Cardiac muscle cell (in vitro differentiated cells and primary cell): Measurements from ENCODE around the gene ALDH18A1. TPM values are rescaled to one million over a fixed set of nuclear protein-coding genes. Genes with fewer than 3 reads are reported as not detected.

ENCODE experiments used
- DNase-seq, 2 donors: peaks; one replicate each; pipeline versions ENCODE4 v3.0.0 to v3.0.0-alpha.2; 2010 to 2017; ENCODE audit warnings: low read depth in 1 of 2, low spot score in 1 of 2
- H3K27ac ChIP-seq: fragments of 200-600 bp; sonication (generic); 2 replicates; pipeline ENCODE4 v1.5.1; 2016
- H3K27me3 ChIP-seq: fragments of 200-600 bp; sonication (generic); 2 replicates; pipeline ENCODE4 v1.6.0; 2016; ENCODE audit warnings: control low read depth
- H3K36me3 ChIP-seq: fragments of 200-600 bp; sonication (generic); 2 replicates; pipeline ENCODE4 v1.5.1; 2016; ENCODE audit warnings: control low read depth
- H3K4me1 ChIP-seq: fragments of 200-600 bp; sonication (generic); 2 replicates; pipeline ENCODE4 v1.8.1; 2017; ENCODE audit warnings: low read depth, mild to moderate bottlenecking, mixed run types
- H3K4me3 ChIP-seq: fragments of 200-600 bp; sonication (generic); 2 replicates; pipeline ENCODE4 v1.5.1; 2016; ENCODE audit warnings: mild to moderate bottlenecking
- H3K9me3 ChIP-seq: fragments of 200-600 bp; sonication (generic); 2 replicates; pipeline ENCODE4 v1.5.1; 2017; ENCODE audit warnings: low read depth, mild to moderate bottlenecking, control low read depth
- polyA plus RNA-seq: library from polyadenylated mRNA; unstranded; fragments of >200 nt; fragmentation: Nextera tagmentation; extraction: Ambion mirVana; gene quantifications from 2 replicates; pipeline ENCODE4 v1.2.1, GENCODE V29; 2016
- total RNA-seq: library from RNA; depleted of rRNA; stranded (reverse); fragments of >200 nt; gene quantifications from 2 replicates; pipeline ENCODE4 v1.2.3, GENCODE V29; 2016
- TF ChIP-seq, protein P1 (sequence below): IDR thresholded peaks from 2 replicates; pipeline ENCODE4 v1.5.1; 2012; ENCODE audit warnings: low read depth, mild to moderate bottlenecking, low read length

ALDH18A1 gene
- total and polyA plus RNA-seq, 2 experiments from 2014 or later, result 40.4 to 49.3 TPM

DNA sequence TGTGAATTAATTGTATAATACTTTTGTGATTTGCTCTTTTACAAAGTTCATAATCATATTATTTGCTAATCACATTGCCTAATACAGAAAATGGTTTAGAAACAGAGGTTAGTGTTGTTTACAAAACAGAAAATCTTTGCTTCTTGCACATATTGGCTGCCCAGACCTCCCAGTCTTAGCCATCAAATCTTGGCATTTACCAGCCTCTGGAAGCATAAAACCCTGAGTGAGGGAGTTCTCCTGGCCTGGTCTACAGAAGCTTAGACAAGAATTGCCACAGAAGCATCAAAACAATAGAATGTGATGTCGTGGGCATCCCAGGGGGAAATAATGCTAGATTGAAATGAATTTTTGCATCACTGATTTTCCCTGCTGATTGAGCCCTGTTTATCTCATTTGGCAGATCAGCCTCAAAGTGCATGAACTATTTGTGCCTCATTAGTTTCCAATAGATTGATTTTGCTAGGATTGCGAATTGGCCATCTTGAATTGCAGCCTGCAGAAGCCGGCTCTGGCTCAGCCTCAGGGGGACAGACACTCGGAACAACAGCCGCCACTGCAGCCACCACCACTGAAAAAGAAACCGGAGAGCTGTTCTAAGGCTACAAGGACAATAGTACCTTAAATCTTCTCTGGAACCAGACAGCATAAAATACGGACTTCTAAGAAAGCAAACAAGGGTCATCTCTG, 84.2 kb downstream of the ALDH18A1 start:
- Histone ChIP-seq H3K36me3 (no peaks in the 10 kb centered on the region), H3K27ac (no peak overlapping the region), H3K9me3 (no peaks in the 10 kb centered on the region), H3K4me3 (no peak overlapping the region), H3K27me3 (no peaks in the 10 kb centered on the region), H3K4me1 (no peaks in the 10 kb centered on the region)
- TF ChIP-seq, protein P1, sequence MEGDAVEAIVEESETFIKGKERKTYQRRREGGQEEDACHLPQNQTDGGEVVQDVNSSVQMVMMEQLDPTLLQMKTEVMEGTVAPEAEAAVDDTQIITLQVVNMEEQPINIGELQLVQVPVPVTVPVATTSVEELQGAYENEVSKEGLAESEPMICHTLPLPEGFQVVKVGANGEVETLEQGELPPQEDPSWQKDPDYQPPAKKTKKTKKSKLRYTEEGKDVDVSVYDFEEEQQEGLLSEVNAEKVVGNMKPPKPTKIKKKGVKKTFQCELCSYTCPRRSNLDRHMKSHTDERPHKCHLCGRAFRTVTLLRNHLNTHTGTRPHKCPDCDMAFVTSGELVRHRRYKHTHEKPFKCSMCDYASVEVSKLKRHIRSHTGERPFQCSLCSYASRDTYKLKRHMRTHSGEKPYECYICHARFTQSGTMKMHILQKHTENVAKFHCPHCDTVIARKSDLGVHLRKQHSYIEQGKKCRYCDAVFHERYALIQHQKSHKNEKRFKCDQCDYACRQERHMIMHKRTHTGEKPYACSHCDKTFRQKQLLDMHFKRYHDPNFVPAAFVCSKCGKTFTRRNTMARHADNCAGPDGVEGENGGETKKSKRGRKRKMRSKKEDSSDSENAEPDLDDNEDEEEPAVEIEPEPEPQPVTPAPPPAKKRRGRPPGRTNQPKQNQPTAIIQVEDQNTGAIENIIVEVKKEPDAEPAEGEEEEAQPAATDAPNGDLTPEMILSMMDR, result no peak
- DNase-seq, result no peak

GRCh38 chr10:95571390-95571789, 85.1 kb downstream of the ALDH18A1 start:
- H3K9me3 ChIP-seq, result no peaks in the 10 kb centered on the region
- no peaks in the 10 kb centered on the region for H3K4me1 ChIP-seq
- H3K27me3 ChIP-seq, result no peaks in the 10 kb centered on the region
- no peak overlapping the region for H3K27ac ChIP-seq
- peak in 1 of 2 donors; percentile 4 for DNase-seq
- H3K4me3 ChIP-seq, result no peak overlapping the region
- TF ChIP-seq, protein P1, result no peak
- no peaks in the 10 kb centered on the region for H3K36me3 ChIP-seq

DNA sequence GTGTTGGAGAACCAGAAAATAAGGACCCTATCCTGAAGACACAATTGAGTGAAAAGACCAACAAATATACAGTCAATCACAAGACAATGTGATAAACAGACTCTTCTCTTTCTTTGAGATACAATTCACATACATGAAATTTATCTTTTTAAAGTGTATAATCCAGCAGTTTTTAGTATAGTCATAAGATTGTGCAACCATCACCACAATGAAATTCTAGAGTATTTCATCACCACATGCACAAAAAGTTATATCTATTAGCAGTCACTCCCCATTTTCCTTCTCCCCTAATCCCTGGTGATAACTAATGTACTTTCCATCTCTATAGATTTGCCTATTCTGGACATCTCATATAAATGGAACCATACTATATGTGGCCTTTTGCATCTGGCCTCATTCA, 87.1 kb downstream of the ALDH18A1 start:
- Histone ChIP-seq H3K4me1 (no peaks in the 10 kb centered on the region), H3K36me3 (no peaks in the 10 kb centered on the region), H3K9me3 (no peaks in the 10 kb centered on the region), H3K27ac (no peak overlapping the region), H3K4me3 (no peak overlapping the region), H3K27me3 (no peaks in the 10 kb centered on the region)
- TF ChIP-seq, protein P1, result no peak
- peak in 1 of 2 donors; percentile 51 for DNase-seq

GRCh38 chr10:95567903-95568630, 88.4 kb downstream of the ALDH18A1 start:
- DNase-seq, result no peak
- no peaks in the 10 kb centered on the region for H3K4me1 ChIP-seq
- H3K4me3 ChIP-seq, result no peak overlapping the region
- TF ChIP-seq, protein P1, result no peak
- H3K36me3 ChIP-seq, result no peaks in the 10 kb centered on the region
- H3K27me3 ChIP-seq, result no peaks in the 10 kb centered on the region
- H3K27ac ChIP-seq, result no peak overlapping the region
- H3K9me3 ChIP-seq, result no peaks in the 10 kb centered on the region

- no peak for DNase-seq
- Histone ChIP-seq H3K4me1 (no peaks in the 10 kb centered on the region), H3K9me3 (no peaks in the 10 kb centered on the region), H3K4me3 (no peak overlapping the region), H3K27me3 (no peaks in the 10 kb centered on the region), H3K36me3 (no peaks in the 10 kb centered on the region), H3K27ac (no peak overlapping the region)
- TF ChIP-seq, protein P1, result no peak
Observed at GRCh38 chr10:95566136-95566535, 90.4 kb downstream of the ALDH18A1 start.
